ENCODE results near the gene SLC38A6. TPM values are rescaled to one million over a fixed set of nuclear protein-coding genes. Genes with fewer than 3 reads are reported as not detected.
"Not testable (repeated sequence)": the region's sequence is repeated elsewhere in the genome, so short reads cannot be mapped to it uniquely, and the experiment has no call there.

The SLC38A6 gene
- total and polyA plus RNA-seq, 12 donors = 12.5 to 53.9 (median 25.3) TPM

DNA sequence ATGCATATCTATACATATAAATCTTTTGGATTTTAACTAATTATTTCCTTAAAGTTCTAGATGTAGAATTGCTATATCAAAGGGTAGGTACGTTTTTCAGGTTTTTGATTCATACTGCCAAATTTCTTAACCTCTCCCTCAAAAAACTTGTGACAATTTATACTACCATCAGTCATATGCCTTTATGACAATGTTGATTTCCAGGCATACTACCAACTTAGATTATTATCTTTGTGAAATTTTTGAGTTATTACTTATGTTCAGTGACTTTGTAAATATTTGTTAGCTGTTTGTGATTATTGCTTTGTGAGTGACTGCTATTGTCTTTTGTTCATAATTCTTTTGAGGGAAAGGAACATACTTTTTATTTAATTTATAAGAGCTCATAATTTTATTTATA is 107.0 kb downstream of the SLC38A6 start:
- H3K4me1 ChIP-seq (replicated peaks in 1 of 2) = peaks cover 11 to 13% of the 10 kb centered on the region in 2 donors
- intact Hi-C loops (cut with DNase I) = no loop called here
- no peaks in the 10 kb centered on the region for H3K27me3 ChIP-seq
- WGBS, 4 donors = 86 to 100% (median 88%) methylated on average over 1 of the region's 1 CpG
- no peak overlapping the region for H3K4me3 ChIP-seq
- TF ChIP-seq, protein P1, sequence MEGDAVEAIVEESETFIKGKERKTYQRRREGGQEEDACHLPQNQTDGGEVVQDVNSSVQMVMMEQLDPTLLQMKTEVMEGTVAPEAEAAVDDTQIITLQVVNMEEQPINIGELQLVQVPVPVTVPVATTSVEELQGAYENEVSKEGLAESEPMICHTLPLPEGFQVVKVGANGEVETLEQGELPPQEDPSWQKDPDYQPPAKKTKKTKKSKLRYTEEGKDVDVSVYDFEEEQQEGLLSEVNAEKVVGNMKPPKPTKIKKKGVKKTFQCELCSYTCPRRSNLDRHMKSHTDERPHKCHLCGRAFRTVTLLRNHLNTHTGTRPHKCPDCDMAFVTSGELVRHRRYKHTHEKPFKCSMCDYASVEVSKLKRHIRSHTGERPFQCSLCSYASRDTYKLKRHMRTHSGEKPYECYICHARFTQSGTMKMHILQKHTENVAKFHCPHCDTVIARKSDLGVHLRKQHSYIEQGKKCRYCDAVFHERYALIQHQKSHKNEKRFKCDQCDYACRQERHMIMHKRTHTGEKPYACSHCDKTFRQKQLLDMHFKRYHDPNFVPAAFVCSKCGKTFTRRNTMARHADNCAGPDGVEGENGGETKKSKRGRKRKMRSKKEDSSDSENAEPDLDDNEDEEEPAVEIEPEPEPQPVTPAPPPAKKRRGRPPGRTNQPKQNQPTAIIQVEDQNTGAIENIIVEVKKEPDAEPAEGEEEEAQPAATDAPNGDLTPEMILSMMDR (IDR thresholded peaks at IDR 0.05) = no peak
- no peak for TF ChIP-seq POLR2A (IDR thresholded peaks at IDR 0.05)
- H3K36me3 ChIP-seq (replicated peaks in 1 of 2) = no peaks in the 10 kb centered on the region
- peaks cover 0 to 6% (median 0%) of the 10 kb centered on the region in 3 donors for H3K9me3 ChIP-seq (replicated peaks in 1 of 3)
- no peak overlapping the region for H3K27ac ChIP-seq
- no peak for DNase-seq

DNA sequence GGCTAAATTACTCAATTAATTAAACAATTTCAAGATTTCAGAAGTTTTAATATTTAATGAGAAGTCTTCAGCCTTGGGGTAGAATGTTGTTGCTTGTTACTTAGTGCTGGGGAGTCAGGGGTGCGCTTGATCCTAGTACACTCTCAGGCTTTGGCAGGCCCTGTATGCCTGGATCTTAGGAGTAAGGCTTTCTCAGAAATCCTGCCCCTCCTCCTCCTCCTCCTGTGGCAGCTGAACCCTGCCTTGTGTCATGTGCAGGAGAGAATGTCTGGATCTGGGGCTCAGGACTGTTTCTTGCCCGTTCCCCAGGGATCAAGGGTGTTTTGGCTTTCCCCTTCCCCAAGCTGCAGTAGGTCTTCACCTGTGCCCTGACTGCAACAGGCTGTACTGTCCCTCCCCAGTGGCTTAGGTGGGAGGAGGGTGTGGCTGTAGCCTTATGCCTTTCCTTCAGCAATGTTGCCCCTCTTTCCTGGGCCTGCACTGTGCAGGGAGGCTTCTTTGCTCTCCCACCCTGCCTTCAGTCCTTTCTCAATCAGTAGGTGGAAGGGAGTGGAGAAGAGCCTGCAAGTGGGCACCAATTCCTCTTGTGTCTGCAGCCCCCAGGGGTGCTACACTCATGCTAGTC is 108.2 kb downstream of the SLC38A6 start:
- H3K4me3 ChIP-seq = no peak overlapping the region
- H3K36me3 ChIP-seq (replicated peaks in 1 of 2) = no peaks in the 10 kb centered on the region
- H3K9me3 ChIP-seq (replicated peaks in 1 of 3) = peaks cover 0 to 6% (median 0%) of the 10 kb centered on the region in 3 donors
- H3K27me3 ChIP-seq = no peaks in the 10 kb centered on the region
- TF ChIP-seq POLR2A (IDR thresholded peaks at IDR 0.05) = no peak
- TF ChIP-seq, protein P1 (IDR thresholded peaks at IDR 0.05) = no peak
- DNase-seq = no peak
- H3K27ac ChIP-seq = no peak overlapping the region
- 83 to 96% (median 89%) methylated on average over 2 of the region's 2 CpGs for WGBS, 4 donors
- intact Hi-C loops (cut with DNase I) = no loop called here
- peaks cover 11 to 13% of the 10 kb centered on the region in 2 donors for H3K4me1 ChIP-seq (replicated peaks in 1 of 2)

DNA sequence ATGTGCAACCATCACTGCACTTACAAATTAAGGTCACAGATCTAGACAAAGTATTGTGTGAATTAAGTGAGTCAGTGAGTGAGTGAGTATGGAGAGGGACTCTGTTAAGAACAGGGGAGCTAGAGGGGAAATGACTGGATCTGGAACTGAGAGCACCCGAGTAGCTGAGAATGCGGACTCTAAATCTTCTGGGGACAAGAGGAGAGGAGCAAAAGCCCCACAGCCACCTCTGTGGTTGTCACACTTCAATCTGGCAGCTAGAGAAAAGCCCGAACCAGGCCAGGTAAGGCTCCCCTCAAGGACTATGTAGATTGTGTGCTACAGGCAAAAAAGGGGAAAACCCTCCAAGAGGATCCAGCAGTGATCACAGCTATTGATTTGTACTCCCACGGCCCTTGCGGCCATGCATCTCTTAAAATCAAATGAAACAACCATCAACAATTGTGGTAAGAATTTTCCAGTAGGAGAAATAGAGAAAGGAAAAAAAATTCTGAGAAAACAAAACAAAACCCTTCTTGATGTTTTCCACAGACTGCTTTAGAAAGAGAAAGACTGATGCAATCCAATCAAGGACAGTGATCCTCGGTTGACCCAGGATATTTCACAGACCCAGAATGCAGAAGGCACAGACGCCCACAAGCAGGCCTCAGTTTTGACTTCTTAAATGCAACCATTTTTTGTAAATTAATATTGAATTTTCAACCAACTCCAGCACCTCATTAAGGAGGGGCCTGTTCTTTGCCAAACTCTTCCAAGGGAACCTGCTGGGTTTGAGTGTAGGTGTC is 109.6 kb downstream of the SLC38A6 start:
- WGBS, 4 donors = 54 to 76% (median 62%) methylated on average over 7 of the region's 7 CpGs
- Histone ChIP-seq H3K27me3 (no peaks in the 10 kb centered on the region), H3K27ac (peak overlapping the region in 2 of 5 donors; percentile 41 to 52), H3K36me3 (replicated peaks in 1 of 2) (no peaks in the 10 kb centered on the region), H3K9me3 (replicated peaks in 1 of 3) (peaks cover 0 to 5% (median 0%) of the 10 kb centered on the region in 3 donors), H3K4me1 (replicated peaks in 1 of 2) (peaks cover 11 to 13% of the 10 kb centered on the region in 2 donors), H3K4me3 (no peak overlapping the region)
- peak in 2 of 7 donors; percentile 28 to 54 for DNase-seq
- intact Hi-C loops (cut with DNase I) = no loop called here
- TF ChIP-seq POLR2A (IDR thresholded peaks at IDR 0.05) = no peak
- TF ChIP-seq, protein P1 (IDR thresholded peaks at IDR 0.05) = no peak

DNA sequence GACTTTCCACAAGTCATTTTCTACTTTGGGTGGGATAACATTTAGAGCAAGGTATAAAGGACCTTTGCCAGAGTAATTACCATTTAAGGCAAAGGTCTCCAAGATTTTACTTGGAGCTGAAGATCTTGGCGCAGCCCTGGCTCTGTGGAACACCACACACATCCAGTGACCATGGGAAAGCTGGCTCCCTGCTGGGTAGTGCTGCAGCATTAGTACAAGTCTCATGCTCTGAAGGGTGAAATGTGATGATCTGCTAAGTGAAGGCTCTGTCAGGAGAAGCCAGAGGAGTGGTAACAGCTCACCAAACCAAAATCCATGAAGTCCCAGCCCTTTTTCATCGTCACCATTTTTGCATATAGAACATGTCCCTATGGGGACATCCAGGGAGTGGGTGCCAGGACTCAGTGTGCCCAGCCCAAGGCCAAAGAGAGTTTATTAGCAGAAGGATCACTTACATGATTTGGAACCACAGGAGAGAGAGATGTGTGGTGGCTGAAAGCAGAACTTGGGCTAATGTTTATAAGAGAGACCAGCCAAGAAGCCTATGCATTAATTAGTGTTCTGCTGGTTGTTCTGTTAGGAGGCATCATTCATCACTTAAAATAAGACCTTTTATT is 110.7 kb downstream of the SLC38A6 start:
- H3K9me3 ChIP-seq (replicated peaks in 1 of 3) = no peaks in the 10 kb centered on the region
- no peak for DNase-seq
- H3K27ac ChIP-seq = no peak overlapping the region
- WGBS, 4 donors = 49 to 94% (median 85%) methylated on average over 2 of the region's 2 CpGs
- H3K36me3 ChIP-seq (replicated peaks in 1 of 2) = no peaks in the 10 kb centered on the region
- H3K4me1 ChIP-seq (replicated peaks in 1 of 2) = peaks cover 11 to 13% of the 10 kb centered on the region in 2 donors
- no peaks in the 10 kb centered on the region for H3K27me3 ChIP-seq
- no peak overlapping the region for H3K4me3 ChIP-seq
- TF ChIP-seq, protein P1 (IDR thresholded peaks at IDR 0.05) = no peak
- intact Hi-C loops (cut with DNase I) = no loop called here

DNA sequence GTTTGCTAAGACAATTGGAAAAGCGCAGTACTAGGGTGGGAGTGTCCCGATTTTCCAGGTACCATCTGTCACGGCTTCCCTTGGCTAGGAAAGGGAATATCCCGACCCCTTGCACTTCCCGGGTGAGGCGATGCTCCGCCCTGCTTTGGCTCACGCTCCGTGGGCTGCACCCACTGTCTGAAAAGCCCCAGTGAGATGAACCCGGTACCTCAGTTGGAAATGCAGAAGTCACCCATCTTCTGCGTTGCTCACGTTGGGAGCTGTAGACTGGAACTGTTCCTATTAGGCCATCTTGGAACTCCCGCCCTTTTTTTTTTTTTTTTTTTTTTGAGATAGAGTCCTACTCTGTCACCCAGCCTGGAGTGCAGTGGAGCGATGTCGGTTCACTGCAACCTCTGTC is 117.1 kb downstream of the SLC38A6 start:
- WGBS, 4 donors = 88 to 97% (median 93%) methylated on average over 14 to 15 of the region's 15 CpGs
- peaks cover 14 to 15% of the 10 kb centered on the region in 2 donors for H3K4me1 ChIP-seq (replicated peaks in 1 of 2)
- H3K4me3 ChIP-seq; intact Hi-C loops (cut with DNase I); H3K27me3 ChIP-seq; H3K27ac ChIP-seq; DNase-seq; H3K9me3 ChIP-seq (replicated peaks in 1 of 3); H3K36me3 ChIP-seq (replicated peaks in 1 of 2): not testable (repeated sequence)
